Endothelial cell of umbilical vein (primary cell): Measurements from ENCODE around the gene TBC1D5. TPM values are rescaled to one million over a fixed set of nuclear protein-coding genes. Genes with fewer than 3 reads are reported as not detected.
A peak's percentile ranks its signal among the peaks of the same experiment; 100 is the strongest.

Experiments
- BruUV-seq: library from RNA; stranded (reverse); fragments of 400-500 nt; replicated peaks from 2 replicates; lab custom pipeline; 2021; lab: Mats Ljungman, UMichigan
- CTCF ChIA-PET: fragments of 300-600, 350-600 bp; sonication (Branson Sonifier 250); formaldehyde crosslinking; loops from one replicate; lab custom pipeline; 2021; ENCODE audit warnings: antibody characterized with exemption, inconsistent platforms; lab: Charles Lee
- POLR2A ChIA-PET: fragments of 300-600, 350-600 bp; sonication (Branson Sonifier 250); formaldehyde crosslinking; loops from one replicate; lab custom pipeline; 2021; ENCODE audit warnings: antibody characterized with exemption, inconsistent platforms; lab: Charles Lee
- DNase-seq: peaks from one replicate; pipeline ENCODE4 v3.0.0-alpha.2; 2011; ENCODE audit warnings: low read depth, low spot score
- FAIRE-seq: peaks from 2 replicates; lab custom pipeline; 2011; peaks lifted over from hg19 to GRCh38; lab: Jason Lieb, UNC
- H2AFZ ChIP-seq: 2 replicates; pipeline ENCODE4 v1.6.0; 2012; ENCODE audit warnings: low read depth, low read length, control low read depth, inconsistent platforms
- H3K27ac ChIP-seq: 2 replicates; pipeline ENCODE4 v1.5.1; 2011; ENCODE audit warnings: low read depth, mild to moderate bottlenecking, control low read depth, low read length, moderate library complexity; ENCODE audit not compliant: insufficient read depth
- H3K27me3 ChIP-seq, 2 experiments: 2 replicates each; pipeline versions ENCODE4 v1.6.0 to v1.6.1; 2011; ENCODE audit warnings: low read length in 2 of 2, mixed read lengths in 1 of 2; ENCODE audit not compliant: control insufficient read depth in 2 of 2, insufficient read depth in 2 of 2
- H3K36me3 ChIP-seq, 2 experiments: 2 replicates in 1 of 2; 3 replicates in 1 of 2; pipeline ENCODE4 v1.5.1; 2011; ENCODE audit warnings: low read length in 2 of 2, mild to moderate bottlenecking in 1 of 2, moderate library complexity in 1 of 2; ENCODE audit not compliant: control insufficient read depth in 2 of 2, insufficient read depth in 2 of 2; ENCODE audit errors: extremely low read depth in 1 of 2
- H3K4me1 ChIP-seq: 3 replicates; pipeline ENCODE4 v1.5.1; 2011; ENCODE audit warnings: mild to moderate bottlenecking, low read length; ENCODE audit not compliant: control insufficient read depth, insufficient read depth; ENCODE audit errors: extremely low read depth
- H3K4me2 ChIP-seq: 2 replicates; pipeline ENCODE4 v1.6.1; 2011; ENCODE audit warnings: low read length, control low read depth, mixed read lengths; ENCODE audit not compliant: insufficient read depth
- H3K4me3 ChIP-seq, 3 experiments: fragments of 200-600 bp in 1 of 3; sonication (generic), shearing (Covaris generic) in 1 of 3; replicated peaks in 1 of 3; 2 replicates each; pipeline ENCODE4 v1.5.1; 2011 to 2016; ENCODE audit warnings: control low read depth in 3 of 3, low read length in 3 of 3, mild to moderate bottlenecking in 2 of 3, inconsistent platforms in 1 of 3, low read depth in 1 of 3, moderate library complexity in 1 of 3; ENCODE audit not compliant: insufficient read depth in 1 of 3
- H3K79me2 ChIP-seq: 2 replicates; pipeline ENCODE4 v1.6.0; 2012; ENCODE audit warnings: low read length, inconsistent platforms; ENCODE audit not compliant: control insufficient read depth, insufficient read depth
- H3K9ac ChIP-seq: replicated peaks from 2 replicates; pipeline ENCODE3; 2011; ENCODE audit warnings: low read length, control low read depth; ENCODE audit not compliant: insufficient read depth; ENCODE audit errors: extremely low read depth
- H3K9me1 ChIP-seq: replicated peaks from 3 replicates; pipeline ENCODE4 v1.6.0; 2011; ENCODE audit warnings: mild to moderate bottlenecking, low read length; ENCODE audit not compliant: control insufficient read depth, insufficient read depth; ENCODE audit errors: extremely low read depth
- H3K9me3 ChIP-seq: replicated peaks from 2 replicates; pipeline ENCODE4 v1.5.1; 2012; ENCODE audit warnings: low read length, inconsistent platforms; ENCODE audit not compliant: control insufficient read depth, insufficient read depth
- H4K20me1 ChIP-seq: replicated peaks from 2 replicates; pipeline ENCODE3; 2011; ENCODE audit warnings: mild to moderate bottlenecking, low read length; ENCODE audit not compliant: control insufficient read depth, insufficient read depth; ENCODE audit errors: extremely low read depth
- EZH2 ChIP-seq: IDR thresholded peaks from 2 replicates; pipeline ENCODE4 v1.6.1; 2012; ENCODE audit warnings: borderline replicate concordance, low read depth, mild to moderate bottlenecking, moderate library complexity, low read length, inconsistent platforms; ENCODE audit not compliant: severe bottlenecking
- MYC ChIP-seq: IDR thresholded peaks from one replicate; pipeline ENCODE4 v1.6.1; 2011; ENCODE audit warnings: mild to moderate bottlenecking, low read depth, low read length
- dilution Hi-C: fragments of 300-500 bp; cut with MboI; formaldehyde crosslinking; loops from one replicate; pipeline ENCODE4 v1.15.0; 2019; ENCODE audit warnings: low sequenced_read_pairs; ENCODE audit not compliant: extremely low pct_ligation_motif_present
- intact Hi-C: fragments of 100-400 bp; cut with micrococcal nuclease; formaldehyde crosslinking; loops from one replicate; pipeline ENCODE4 v1.10.0; 2022
- polyA plus RNA-seq, 4 experiments: library from polyadenylated mRNA; depleted of rRNA in 3 of 4; stranded (reverse) in 3 of 4; unstranded in 1 of 4; fragments of >200 nt; gene quantifications; 2 replicates each; pipeline versions ENCODE4 v1.2.1 to v1.2.3, GENCODE V29; 2011 to 2012; ENCODE audit warnings: missing spikeins in 1 of 4
- total RNA-seq: library from RNA; stranded (reverse); gene quantifications from 2 replicates; pipeline ENCODE4 v1.2.3, GENCODE V29; 2021
- TF ChIP-seq, protein P1 (sequence below): IDR thresholded peaks from 2 replicates; pipeline ENCODE4 v1.6.1; 2011; ENCODE audit not compliant: insufficient read depth, insufficient read length

Gene TBC1D5
- total and polyA plus RNA-seq, 2 donors (not counting 3 experiments of a cell fraction or from before 2014, with no cell fraction given) = 17.5 to 44.7 TPM

GRCh38 chr3:17302774-17303173, 439.7 kb downstream of the TBC1D5 start:
- FAIRE-seq (no peak), DNase-seq (peak; percentile 43)
- Histone ChIP-seq H3K9me1 (no peaks in the 10 kb centered on the region), H3K9me3 (no peaks in the 10 kb centered on the region), H3K27ac (no peak overlapping the region), H2AFZ (no peak overlapping the region), H3K27me3 (no peaks in the 10 kb centered on the region), H3K79me2 (no peaks in the 10 kb centered on the region), H3K9ac (no peak overlapping the region), H3K4me3 (no peak overlapping the region), H4K20me1 (no peaks in the 10 kb centered on the region), H3K4me1 (peaks cover 2% of the 10 kb centered on the region), H3K4me2 (no peak overlapping the region), H3K36me3 (no peaks in the 10 kb centered on the region)
- intact Hi-C loops (no loop called here), dilution Hi-C loops (no loop called here)
- POLR2A ChIA-PET = no interaction called here
- no TSS peak for BruUV-seq
- CTCF ChIA-PET = interaction anchor here (1.9 kb wide), 1 partner anchor 8 kb away, joined by 5 read pairs; no protein-coding TSS in a partner anchor
- TF ChIP-seq MYC (no peak), EZH2 (no peak)

GRCh38 chr3:17302170-17302569, 440.3 kb downstream of the TBC1D5 start:
- Histone ChIP-seq H3K9me1 (no peaks in the 10 kb centered on the region), H4K20me1 (no peaks in the 10 kb centered on the region), H3K9ac (no peak overlapping the region), H3K79me2 (no peaks in the 10 kb centered on the region), H3K4me3 (no peak overlapping the region), H3K27ac (no peak overlapping the region), H3K36me3 (no peaks in the 10 kb centered on the region), H3K9me3 (no peaks in the 10 kb centered on the region), H3K4me2 (no peak overlapping the region), H2AFZ (no peak overlapping the region), H3K27me3 (no peaks in the 10 kb centered on the region), H3K4me1 (peaks cover 2% of the 10 kb centered on the region)
- ChIA-PET POLR2A (no interaction called here), CTCF (no interaction called here)
- TF ChIP-seq, protein P1, sequence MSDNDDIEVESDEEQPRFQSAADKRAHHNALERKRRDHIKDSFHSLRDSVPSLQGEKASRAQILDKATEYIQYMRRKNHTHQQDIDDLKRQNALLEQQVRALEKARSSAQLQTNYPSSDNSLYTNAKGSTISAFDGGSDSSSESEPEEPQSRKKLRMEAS = no peak
- DNase-seq = no peak
- no peak for FAIRE-seq
- dilution Hi-C loops (no loop called here), intact Hi-C loops (no loop called here)
- BruUV-seq = no TSS peak
